ENCODE results near the gene ADAMTS12. TPM values are rescaled to one million over a fixed set of nuclear protein-coding genes. Genes with fewer than 3 reads are reported as not detected.

ADAMTS12 gene
- total and polyA plus RNA-seq, 4 donors: 0.49 to 6.4 (median 2.3) TPM

GRCh38 chr5:33831041-33831440 is 60.7 kb downstream of the ADAMTS12 start (continued):
- TF ChIP-seq, protein P1, sequence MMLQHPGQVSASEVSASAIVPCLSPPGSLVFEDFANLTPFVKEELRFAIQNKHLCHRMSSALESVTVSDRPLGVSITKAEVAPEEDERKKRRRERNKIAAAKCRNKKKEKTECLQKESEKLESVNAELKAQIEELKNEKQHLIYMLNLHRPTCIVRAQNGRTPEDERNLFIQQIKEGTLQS (IDR thresholded peaks at IDR 0.05): no peak

- WGBS: 90% methylated on average over 1 of the region's 1 CpG
- Histone ChIP-seq H3K36me3 (ENCODE audit: control insufficient read depth in 4 of 4, insufficient read depth in 3 of 4, low read depth in 1 of 4, low read length in 3 of 4) (no peaks in the 10 kb centered on the region), H3K9me3 (ENCODE audit: control insufficient read depth in 4 of 4, low read length in 3 of 4) (no peaks in the 10 kb centered on the region), H3K4me1 (ENCODE audit: control insufficient read depth in 4 of 4, insufficient read depth in 4 of 4, low read length in 3 of 4) (no peaks in the 10 kb centered on the region), H3K4me3 (ENCODE audit: low read depth in 1 of 3, low read length in 3 of 3) (no peak overlapping the region), H3K9ac (ENCODE audit: low read depth in 1 of 2, low read length in 2 of 2) (no peak overlapping the region), H3K27me3 (ENCODE audit: control insufficient read depth in 4 of 4, insufficient read depth in 4 of 4, low read length in 3 of 4) (peaks cover 0 to 10% (median 0%) of the 10 kb centered on the region in 4 donors), H3K27ac (ENCODE audit: low read depth in 1 of 2, low read length in 2 of 2) (no peak overlapping the region)
- no peak for DNase-seq (ENCODE audit: low spot score)
- no peak for TF ChIP-seq TAF1 (conservative IDR thresholded peaks at IDR 0.05)
- no peak for TF ChIP-seq FOXA1 (IDR thresholded peaks at IDR 0.05)
- TF ChIP-seq, protein P2, sequence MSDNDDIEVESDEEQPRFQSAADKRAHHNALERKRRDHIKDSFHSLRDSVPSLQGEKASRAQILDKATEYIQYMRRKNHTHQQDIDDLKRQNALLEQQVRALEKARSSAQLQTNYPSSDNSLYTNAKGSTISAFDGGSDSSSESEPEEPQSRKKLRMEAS (IDR thresholded peaks at IDR 0.05): no peak
- no peak for TF ChIP-seq HNF4A (conservative IDR thresholded peaks at IDR 0.05)
- no peak for TF ChIP-seq RXRA (IDR thresholded peaks at IDR 0.05)
- TF ChIP-seq SP1 (IDR thresholded peaks at IDR 0.05): no peak
- TF ChIP-seq HNF4G (IDR thresholded peaks at IDR 0.05): no peak
- TF ChIP-seq, protein P3, sequence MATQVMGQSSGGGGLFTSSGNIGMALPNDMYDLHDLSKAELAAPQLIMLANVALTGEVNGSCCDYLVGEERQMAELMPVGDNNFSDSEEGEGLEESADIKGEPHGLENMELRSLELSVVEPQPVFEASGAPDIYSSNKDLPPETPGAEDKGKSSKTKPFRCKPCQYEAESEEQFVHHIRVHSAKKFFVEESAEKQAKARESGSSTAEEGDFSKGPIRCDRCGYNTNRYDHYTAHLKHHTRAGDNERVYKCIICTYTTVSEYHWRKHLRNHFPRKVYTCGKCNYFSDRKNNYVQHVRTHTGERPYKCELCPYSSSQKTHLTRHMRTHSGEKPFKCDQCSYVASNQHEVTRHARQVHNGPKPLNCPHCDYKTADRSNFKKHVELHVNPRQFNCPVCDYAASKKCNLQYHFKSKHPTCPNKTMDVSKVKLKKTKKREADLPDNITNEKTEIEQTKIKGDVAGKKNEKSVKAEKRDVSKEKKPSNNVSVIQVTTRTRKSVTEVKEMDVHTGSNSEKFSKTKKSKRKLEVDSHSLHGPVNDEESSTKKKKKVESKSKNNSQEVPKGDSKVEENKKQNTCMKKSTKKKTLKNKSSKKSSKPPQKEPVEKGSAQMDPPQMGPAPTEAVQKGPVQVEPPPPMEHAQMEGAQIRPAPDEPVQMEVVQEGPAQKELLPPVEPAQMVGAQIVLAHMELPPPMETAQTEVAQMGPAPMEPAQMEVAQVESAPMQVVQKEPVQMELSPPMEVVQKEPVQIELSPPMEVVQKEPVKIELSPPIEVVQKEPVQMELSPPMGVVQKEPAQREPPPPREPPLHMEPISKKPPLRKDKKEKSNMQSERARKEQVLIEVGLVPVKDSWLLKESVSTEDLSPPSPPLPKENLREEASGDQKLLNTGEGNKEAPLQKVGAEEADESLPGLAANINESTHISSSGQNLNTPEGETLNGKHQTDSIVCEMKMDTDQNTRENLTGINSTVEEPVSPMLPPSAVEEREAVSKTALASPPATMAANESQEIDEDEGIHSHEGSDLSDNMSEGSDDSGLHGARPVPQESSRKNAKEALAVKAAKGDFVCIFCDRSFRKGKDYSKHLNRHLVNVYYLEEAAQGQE (IDR thresholded peaks at IDR 0.05): no peak
- TF ChIP-seq EGR1 (IDR thresholded peaks at IDR 0.05; ENCODE audit: low read depth in 2 of 2): no peak
- TF ChIP-seq, protein P1 (IDR thresholded peaks at IDR 0.05): no peak
- no peak for TF ChIP-seq GABPA (IDR thresholded peaks at IDR 0.05 in 1 of 2, conservative IDR thresholded peaks at IDR 0.05 in 1 of 2)
Observed at GRCh38 chr5:33829430-33829829, 62.4 kb downstream of the ADAMTS12 start.

- WGBS: 78% methylated on average over 7 of the region's 7 CpGs
Observed at GRCh38 chr5:33828626-33829308, 63.0 kb downstream of the ADAMTS12 start.

More at GRCh38 chr5:33828626-33829308, 63.0 kb downstream of the ADAMTS12 start:
- Histone ChIP-seq H3K27ac (ENCODE audit: low read depth in 1 of 2, low read length in 2 of 2) (no peak overlapping the region), H3K9me3 (ENCODE audit: control insufficient read depth in 4 of 4, low read length in 3 of 4) (no peaks in the 10 kb centered on the region), H3K27me3 (ENCODE audit: control insufficient read depth in 4 of 4, insufficient read depth in 4 of 4, low read length in 3 of 4) (peaks cover 0 to 10% (median 0%) of the 10 kb centered on the region in 4 donors), H3K4me3 (ENCODE audit: low read depth in 1 of 3, low read length in 3 of 3) (no peak overlapping the region), H3K4me1 (ENCODE audit: control insufficient read depth in 4 of 4, insufficient read depth in 4 of 4, low read length in 3 of 4) (no peaks in the 10 kb centered on the region), H3K9ac (ENCODE audit: low read depth in 1 of 2, low read length in 2 of 2) (no peak overlapping the region), H3K36me3 (ENCODE audit: control insufficient read depth in 4 of 4, insufficient read depth in 3 of 4, low read depth in 1 of 4, low read length in 3 of 4) (no peaks in the 10 kb centered on the region)
- no peak for TF ChIP-seq HNF4A (conservative IDR thresholded peaks at IDR 0.05)
- no peak for TF ChIP-seq FOXA1 (IDR thresholded peaks at IDR 0.05)
- TF ChIP-seq, protein P3 (IDR thresholded peaks at IDR 0.05): no peak
- TF ChIP-seq, protein P2 (IDR thresholded peaks at IDR 0.05): no peak
- no peak for DNase-seq (ENCODE audit: low spot score)

Data from liver (tissue), 9 donors.